Measurements from ENCODE around the gene ZNF765. TPM values are rescaled to one million over a fixed set of nuclear protein-coding genes. Genes with fewer than 3 reads are reported as not detected.
A peak's percentile ranks its signal among the peaks of the same experiment; 100 is the strongest.

Gene ZNF765
- total and polyA plus RNA-seq, 9 of the 15 experiments (the other 6 are each of a cell fraction or from before 2014, with no cell fraction given) = 5.4 to 17.5 (median 9.6) TPM

DNA sequence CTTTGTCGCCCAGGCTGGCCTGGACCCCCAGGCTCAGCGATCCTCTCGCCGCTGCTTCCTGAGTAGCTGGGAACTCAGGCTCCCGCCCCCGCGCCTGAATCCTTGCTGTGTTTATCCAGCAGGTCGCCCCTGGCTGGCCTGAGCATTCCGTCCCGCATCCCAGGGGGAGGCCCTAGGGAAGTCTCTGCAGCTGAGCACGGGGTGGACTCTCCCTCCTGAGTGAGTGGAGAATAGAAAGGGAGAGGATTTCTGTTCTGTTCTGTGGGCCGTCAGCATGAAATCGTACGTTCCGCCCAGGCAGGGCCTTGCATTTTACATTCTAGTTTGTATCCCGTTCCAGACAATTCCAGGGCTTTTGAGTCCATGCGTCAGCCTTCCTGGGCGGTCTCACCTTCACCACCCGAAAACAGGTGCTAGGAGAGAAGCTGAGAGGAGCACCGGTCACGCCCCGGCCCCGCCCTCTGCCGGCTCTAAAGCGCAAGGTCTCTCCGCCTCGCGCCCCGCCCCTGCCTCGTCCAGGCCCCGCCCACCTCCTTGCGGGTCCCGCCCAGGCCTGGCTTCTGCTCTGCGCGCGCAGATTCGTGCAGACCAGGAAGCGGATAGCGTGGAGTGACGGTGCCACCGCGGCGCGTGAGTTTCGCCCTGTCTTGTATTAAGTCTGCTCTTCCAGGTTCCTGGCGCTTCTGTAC is 36.6 kb downstream of the ZNF765 start, which contains the start of gene ZNF761 (continued):
- no peak for TF ChIP-seq KHSRP (IDR thresholded peaks at IDR 0.05)
- TF ChIP-seq RAD51 (IDR thresholded peaks at IDR 0.05; ENCODE audit: borderline replicate concordance, low read depth) = no peak
- peak; percentile 55; the same call in 1 of the 2 replicates for TF ChIP-seq PML (IDR thresholded peaks at IDR 0.05; ENCODE audit: low read length)
- no peak for TF ChIP-seq ZNF24 (IDR thresholded peaks at IDR 0.05)
- peak; percentile 92 for TF ChIP-seq SUPT5H (IDR thresholded peaks at IDR 0.05)
- no peak for TF ChIP-seq HNRNPUL1 (IDR thresholded peaks at IDR 0.05; ENCODE audit: low read length)
- TF ChIP-seq MCM7 (IDR thresholded peaks at IDR 0.05) = no peak
- TF ChIP-seq HSF4 (CRISPR knock-in tag; IDR thresholded peaks at IDR 0.05; ENCODE audit: borderline replicate concordance) = no peak
- TF ChIP-seq, protein P1, sequence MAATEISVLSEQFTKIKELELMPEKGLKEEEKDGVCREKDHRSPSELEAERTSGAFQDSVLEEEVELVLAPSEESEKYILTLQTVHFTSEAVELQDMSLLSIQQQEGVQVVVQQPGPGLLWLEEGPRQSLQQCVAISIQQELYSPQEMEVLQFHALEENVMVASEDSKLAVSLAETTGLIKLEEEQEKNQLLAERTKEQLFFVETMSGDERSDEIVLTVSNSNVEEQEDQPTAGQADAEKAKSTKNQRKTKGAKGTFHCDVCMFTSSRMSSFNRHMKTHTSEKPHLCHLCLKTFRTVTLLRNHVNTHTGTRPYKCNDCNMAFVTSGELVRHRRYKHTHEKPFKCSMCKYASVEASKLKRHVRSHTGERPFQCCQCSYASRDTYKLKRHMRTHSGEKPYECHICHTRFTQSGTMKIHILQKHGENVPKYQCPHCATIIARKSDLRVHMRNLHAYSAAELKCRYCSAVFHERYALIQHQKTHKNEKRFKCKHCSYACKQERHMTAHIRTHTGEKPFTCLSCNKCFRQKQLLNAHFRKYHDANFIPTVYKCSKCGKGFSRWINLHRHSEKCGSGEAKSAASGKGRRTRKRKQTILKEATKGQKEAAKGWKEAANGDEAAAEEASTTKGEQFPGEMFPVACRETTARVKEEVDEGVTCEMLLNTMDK (IDR thresholded peaks at IDR 0.05; ENCODE audit: borderline replicate concordance, insufficient read depth, low read depth, low read length, poor library complexity, severe bottlenecking) = peak; percentile 56
- TF ChIP-seq, protein P2, sequence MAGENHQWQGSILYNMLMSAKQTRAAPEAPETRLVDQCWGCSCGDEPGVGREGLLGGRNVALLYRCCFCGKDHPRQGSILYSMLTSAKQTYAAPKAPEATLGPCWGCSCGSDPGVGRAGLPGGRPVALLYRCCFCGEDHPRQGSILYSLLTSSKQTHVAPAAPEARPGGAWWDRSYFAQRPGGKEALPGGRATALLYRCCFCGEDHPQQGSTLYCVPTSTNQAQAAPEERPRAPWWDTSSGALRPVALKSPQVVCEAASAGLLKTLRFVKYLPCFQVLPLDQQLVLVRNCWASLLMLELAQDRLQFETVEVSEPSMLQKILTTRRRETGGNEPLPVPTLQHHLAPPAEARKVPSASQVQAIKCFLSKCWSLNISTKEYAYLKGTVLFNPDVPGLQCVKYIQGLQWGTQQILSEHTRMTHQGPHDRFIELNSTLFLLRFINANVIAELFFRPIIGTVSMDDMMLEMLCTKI (IDR thresholded peaks at IDR 0.05; ENCODE audit: partially characterized antibody) = no peak
- TF ChIP-seq, protein P3, sequence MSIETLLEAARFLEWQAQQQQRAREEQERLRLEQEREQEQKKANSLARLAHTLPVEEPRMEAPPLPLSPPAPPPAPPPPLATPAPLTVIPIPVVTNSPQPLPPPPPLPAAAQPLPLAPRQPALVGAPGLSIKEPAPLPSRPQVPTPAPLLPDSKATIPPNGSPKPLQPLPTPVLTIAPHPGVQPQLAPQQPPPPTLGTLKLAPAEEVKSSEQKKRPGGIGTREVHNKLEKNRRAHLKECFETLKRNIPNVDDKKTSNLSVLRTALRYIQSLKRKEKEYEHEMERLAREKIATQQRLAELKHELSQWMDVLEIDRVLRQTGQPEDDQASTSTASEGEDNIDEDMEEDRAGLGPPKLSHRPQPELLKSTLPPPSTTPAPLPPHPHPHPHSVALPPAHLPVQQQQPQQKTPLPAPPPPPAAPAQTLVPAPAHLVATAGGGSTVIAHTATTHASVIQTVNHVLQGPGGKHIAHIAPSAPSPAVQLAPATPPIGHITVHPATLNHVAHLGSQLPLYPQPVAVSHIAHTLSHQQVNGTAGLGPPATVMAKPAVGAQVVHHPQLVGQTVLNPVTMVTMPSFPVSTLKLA (conservative IDR thresholded peaks at IDR 0.05) = peak; percentile 65 to 85
- no peak for TF ChIP-seq NR3C1 (CRISPR knock-in tag; IDR thresholded peaks at IDR 0.05)
- TF ChIP-seq KDM4B (IDR thresholded peaks at IDR 0.05; ENCODE audit: borderline replicate concordance in 2 of 2, low read depth in 1 of 2) = 0 out of 4 replicates have a peak, but pooled peaks of 1 of the 2 experiments have one; percentile 29
- TF ChIP-seq ZNF175 (CRISPR knock-in tag; IDR thresholded peaks at IDR 0.05; ENCODE audit: low read depth) = no peak
